Liver (tissue), 9 donors: Measurements from ENCODE around the gene PGM1. TPM values are rescaled to one million over a fixed set of nuclear protein-coding genes. Genes with fewer than 3 reads are reported as not detected.

Experiments used
- DNase-seq: peaks from one replicate; pipeline ENCODE4 v3.0.0-alpha.2; 2017; ENCODE audit warnings: low spot score
- H3K27ac ChIP-seq, 2 donors: one replicate each; pipeline ENCODE4 v1.7.0; 2013; ENCODE audit warnings: inconsistent platforms in 2 of 2, low read length in 2 of 2, control low read depth in 1 of 2, low read depth in 1 of 2, mild to moderate bottlenecking in 1 of 2
- H3K27me3 ChIP-seq, 4 donors: one replicate each; pipeline versions ENCODE4 v1.6.1 to v1.7.0; 2013; ENCODE audit warnings: low read length in 3 of 4, inconsistent platforms in 1 of 4, mild to moderate bottlenecking in 1 of 4, moderate library complexity in 1 of 4; ENCODE audit not compliant: control insufficient read depth in 4 of 4, insufficient read depth in 4 of 4
- H3K36me3 ChIP-seq, 4 donors: one replicate each; pipeline versions ENCODE4 v1.6.1 to v1.7.0; 2013; ENCODE audit warnings: low read length in 3 of 4, mild to moderate bottlenecking in 3 of 4, low read depth in 1 of 4, moderate library complexity in 1 of 4; ENCODE audit not compliant: control insufficient read depth in 4 of 4, insufficient read depth in 3 of 4
- H3K4me1 ChIP-seq, 4 donors: one replicate each; pipeline versions ENCODE4 v1.6.1 to v1.7.0; 2013; ENCODE audit warnings: low read length in 3 of 4, mild to moderate bottlenecking in 3 of 4, moderate library complexity in 1 of 4; ENCODE audit not compliant: control insufficient read depth in 4 of 4, insufficient read depth in 4 of 4
- H3K4me3 ChIP-seq, 3 donors: one replicate each; pipeline versions ENCODE4 v1.6.1 to v1.7.0; 2013; ENCODE audit warnings: low read length in 3 of 3, control low read depth in 1 of 3, low read depth in 1 of 3, mild to moderate bottlenecking in 1 of 3
- H3K9ac ChIP-seq, 2 donors: one replicate each; pipeline ENCODE4 v1.7.0; 2013; ENCODE audit warnings: low read length in 2 of 2, mild to moderate bottlenecking in 2 of 2, moderate library complexity in 2 of 2, control low read depth in 1 of 2, low read depth in 1 of 2
- H3K9me3 ChIP-seq, 4 donors: one replicate each; pipeline versions ENCODE4 v1.6.1 to v1.7.0; 2013; ENCODE audit warnings: low read length in 3 of 4; ENCODE audit not compliant: control insufficient read depth in 4 of 4
- ATF3 ChIP-seq: IDR thresholded peaks from 2 replicates; pipeline ENCODE4 v1.6.1; 2016; ENCODE audit warnings: antibody characterized with exemption
- CTCF ChIP-seq: fragments of 150-350 bp; IDR thresholded peaks from 2 replicates; pipeline ENCODE4 v1.5.1; 2017; ENCODE audit warnings: improper control_type of control experiment, low read depth, low read length; ENCODE audit not compliant: missing input control
- EGR1 ChIP-seq, 2 donors: IDR thresholded peaks; 2 replicates each; pipeline ENCODE4 v1.6.1; 2016 to 2018; ENCODE audit warnings: antibody characterized with exemption in 2 of 2, low read depth in 2 of 2
- FOXA1 ChIP-seq: IDR thresholded peaks from 2 replicates; pipeline ENCODE4 v1.6.1; 2016; ENCODE audit warnings: antibody characterized with exemption
- FOXA2 ChIP-seq: IDR thresholded peaks from 2 replicates; pipeline ENCODE4 v1.6.1; 2016; ENCODE audit warnings: antibody characterized with exemption
- GABPA ChIP-seq, 2 donors: IDR thresholded peaks in 1 of 2; conservative IDR thresholded peaks in 1 of 2; 2 replicates each; pipeline ENCODE4 v1.6.1; 2016; ENCODE audit warnings: antibody characterized with exemption in 2 of 2, mild to moderate bottlenecking in 1 of 2, moderate library complexity in 1 of 2
- HNF4A ChIP-seq, 2 donors: conservative IDR thresholded peaks; 2 replicates each; pipeline ENCODE4 v1.6.1; 2016; ENCODE audit warnings: antibody characterized with exemption in 2 of 2, mild to moderate bottlenecking in 2 of 2
- JUND ChIP-seq, 2 donors: IDR thresholded peaks; 2 replicates each; pipeline ENCODE4 v1.6.1; 2016; ENCODE audit warnings: antibody characterized with exemption in 2 of 2
- NR2F2 ChIP-seq: IDR thresholded peaks from 2 replicates; pipeline ENCODE4 v1.6.1; 2016; ENCODE audit warnings: antibody characterized with exemption
- RAD21 ChIP-seq, 2 donors: IDR thresholded peaks; 2 replicates each; pipeline ENCODE4 v1.6.1; 2016; ENCODE audit warnings: antibody characterized with exemption in 2 of 2, mild to moderate bottlenecking in 2 of 2
- RXRA ChIP-seq, 2 donors: IDR thresholded peaks; 2 replicates each; pipeline ENCODE4 v1.6.1; 2017 to 2018; ENCODE audit warnings: antibody characterized with exemption in 2 of 2, mild to moderate bottlenecking in 1 of 2
- SP1 ChIP-seq: IDR thresholded peaks from 2 replicates; pipeline ENCODE4 v1.6.1; 2018; ENCODE audit warnings: antibody characterized with exemption, mild to moderate bottlenecking
- TAF1 ChIP-seq: conservative IDR thresholded peaks from 2 replicates; pipeline ENCODE4 v1.6.1; 2016; ENCODE audit warnings: antibody characterized with exemption, mild to moderate bottlenecking
- YY1 ChIP-seq: IDR thresholded peaks from 2 replicates; pipeline ENCODE4 v1.6.1; 2016; ENCODE audit warnings: antibody characterized with exemption, mild to moderate bottlenecking
- ZBTB33 ChIP-seq: IDR thresholded peaks from 2 replicates; pipeline ENCODE4 v1.6.1; 2016; ENCODE audit warnings: antibody characterized with exemption
- WGBS: extraction: QIAGEN DNeasy Blood & Tissue Kit; methylation state at CpG from one replicate; pipeline ENCODE4 v1.1.7; 2013; 5-methylcytosine and 5-hydroxymethylcytosine counted together
- polyA plus RNA-seq, 2 donors: library from polyadenylated mRNA; stranded (reverse) in 1 of 2; unstranded in 1 of 2; fragments of 200-250 nt in 1 of 2; fragments of >200 nt in 1 of 2; fragmentation: Nextera tagmentation in 1 of 2; extraction: Ambion mirVana in 1 of 2; gene quantifications; one replicate each; pipeline versions ENCODE4 v1.2.1 to v1.2.3, GENCODE V29; 2013 to 2015
- total RNA-seq, 2 donors: library from RNA; depleted of rRNA; stranded (reverse); fragments of >200 nt; gene quantifications; one replicate each; pipeline ENCODE4 v1.2.3, GENCODE V29; 2014
- TF ChIP-seq, protein P1 (sequence below): IDR thresholded peaks from 2 replicates; pipeline ENCODE4 v1.6.1; 2016; ENCODE audit warnings: antibody characterized with exemption, mild to moderate bottlenecking
- TF ChIP-seq, protein P2 (sequence below): IDR thresholded peaks from 2 replicates; pipeline ENCODE4 v1.6.1; 2016; ENCODE audit warnings: antibody characterized with exemption
- donor health status: healthy.
- donor health status: healthy.
- donor health status: healthy.
- donor health status: healthy.
- donor health status: healthy.

PGM1 gene
- total and polyA plus RNA-seq, 4 donors: 57.3 to 224 (median 120) TPM

DNA sequence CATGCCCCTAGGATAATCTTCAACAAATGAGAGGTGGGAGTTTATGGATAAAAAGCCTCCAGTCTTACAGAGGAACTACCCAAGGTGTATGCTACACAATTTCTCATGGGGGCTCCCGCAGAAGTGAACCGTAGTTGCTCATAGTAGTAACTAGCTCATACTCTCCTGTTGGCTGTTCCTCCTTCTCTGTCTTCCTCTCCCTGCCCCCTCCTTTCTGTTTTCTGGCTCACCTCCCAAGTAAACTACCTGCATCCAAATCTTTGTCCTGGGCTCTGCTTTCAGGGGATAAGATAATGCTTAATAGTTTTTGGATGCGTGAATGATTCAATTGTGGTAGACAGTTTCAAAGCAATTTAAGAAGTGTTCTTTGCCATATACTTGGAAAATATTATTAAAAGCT lies 90.5 kb downstream of the PGM1 start:
- no peaks in the 10 kb centered on the region for H3K4me1 ChIP-seq
- TF ChIP-seq HNF4A (conservative IDR thresholded peaks at IDR 0.05) (no peak), SP1 (no peak), FOXA1 (no peak), ZBTB33 (no peak), YY1 (no peak), EGR1 (IDR thresholded peaks at IDR 0.05; ENCODE audit: low read depth in 2 of 2) (no peak), RAD21 (IDR thresholded peaks at IDR 0.05) (no peak), TAF1 (no peak), CTCF (no peak), ATF3 (no peak), FOXA2 (no peak), RXRA (IDR thresholded peaks at IDR 0.05) (no peak)
- TF ChIP-seq, protein P1, sequence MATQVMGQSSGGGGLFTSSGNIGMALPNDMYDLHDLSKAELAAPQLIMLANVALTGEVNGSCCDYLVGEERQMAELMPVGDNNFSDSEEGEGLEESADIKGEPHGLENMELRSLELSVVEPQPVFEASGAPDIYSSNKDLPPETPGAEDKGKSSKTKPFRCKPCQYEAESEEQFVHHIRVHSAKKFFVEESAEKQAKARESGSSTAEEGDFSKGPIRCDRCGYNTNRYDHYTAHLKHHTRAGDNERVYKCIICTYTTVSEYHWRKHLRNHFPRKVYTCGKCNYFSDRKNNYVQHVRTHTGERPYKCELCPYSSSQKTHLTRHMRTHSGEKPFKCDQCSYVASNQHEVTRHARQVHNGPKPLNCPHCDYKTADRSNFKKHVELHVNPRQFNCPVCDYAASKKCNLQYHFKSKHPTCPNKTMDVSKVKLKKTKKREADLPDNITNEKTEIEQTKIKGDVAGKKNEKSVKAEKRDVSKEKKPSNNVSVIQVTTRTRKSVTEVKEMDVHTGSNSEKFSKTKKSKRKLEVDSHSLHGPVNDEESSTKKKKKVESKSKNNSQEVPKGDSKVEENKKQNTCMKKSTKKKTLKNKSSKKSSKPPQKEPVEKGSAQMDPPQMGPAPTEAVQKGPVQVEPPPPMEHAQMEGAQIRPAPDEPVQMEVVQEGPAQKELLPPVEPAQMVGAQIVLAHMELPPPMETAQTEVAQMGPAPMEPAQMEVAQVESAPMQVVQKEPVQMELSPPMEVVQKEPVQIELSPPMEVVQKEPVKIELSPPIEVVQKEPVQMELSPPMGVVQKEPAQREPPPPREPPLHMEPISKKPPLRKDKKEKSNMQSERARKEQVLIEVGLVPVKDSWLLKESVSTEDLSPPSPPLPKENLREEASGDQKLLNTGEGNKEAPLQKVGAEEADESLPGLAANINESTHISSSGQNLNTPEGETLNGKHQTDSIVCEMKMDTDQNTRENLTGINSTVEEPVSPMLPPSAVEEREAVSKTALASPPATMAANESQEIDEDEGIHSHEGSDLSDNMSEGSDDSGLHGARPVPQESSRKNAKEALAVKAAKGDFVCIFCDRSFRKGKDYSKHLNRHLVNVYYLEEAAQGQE: no peak
- TF ChIP-seq, protein P2, sequence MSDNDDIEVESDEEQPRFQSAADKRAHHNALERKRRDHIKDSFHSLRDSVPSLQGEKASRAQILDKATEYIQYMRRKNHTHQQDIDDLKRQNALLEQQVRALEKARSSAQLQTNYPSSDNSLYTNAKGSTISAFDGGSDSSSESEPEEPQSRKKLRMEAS: no peak
- H3K27me3 ChIP-seq: no peaks in the 10 kb centered on the region
- WGBS: 76% methylated on average over 3 of the region's 3 CpGs
- H3K27ac ChIP-seq: no peak overlapping the region
- no peak overlapping the region for H3K9ac ChIP-seq
- DNase-seq: no peak
- H3K9me3 ChIP-seq: peaks cover 0 to 8% (median 0%) of the 10 kb centered on the region in 4 donors
- no peak overlapping the region for H3K4me3 ChIP-seq
- H3K36me3 ChIP-seq: peaks cover 0 to 3% (median 0%) of the 10 kb centered on the region in 4 donors

GRCh38 chr1:63686696-63687095 lies 93.5 kb downstream of the PGM1 start:
- Histone ChIP-seq H3K4me1 (no peaks in the 10 kb centered on the region), H3K36me3 (no peaks in the 10 kb centered on the region), H3K9me3 (no peaks in the 10 kb centered on the region), H3K27ac (no peak overlapping the region), H3K9ac (no peak overlapping the region), H3K4me3 (no peak overlapping the region), H3K27me3 (no peaks in the 10 kb centered on the region)
- no peak for DNase-seq
- WGBS: 96% methylated on average over 1 of the region's 1 CpG
- TF ChIP-seq YY1: no peak
- TF ChIP-seq HNF4A (conservative IDR thresholded peaks at IDR 0.05): no peak
- no peak for TF ChIP-seq NR2F2
- no peak for TF ChIP-seq EGR1 (IDR thresholded peaks at IDR 0.05; ENCODE audit: low read depth in 2 of 2)
- no peak for TF ChIP-seq RAD21 (IDR thresholded peaks at IDR 0.05)
- no peak for TF ChIP-seq GABPA (IDR thresholded peaks at IDR 0.05 in 1 of 2, conservative IDR thresholded peaks at IDR 0.05 in 1 of 2)
- no peak for TF ChIP-seq FOXA2
- TF ChIP-seq FOXA1: no peak
- TF ChIP-seq, protein P2: no peak
- no peak for TF ChIP-seq SP1
- TF ChIP-seq ZBTB33: no peak
- no peak for TF ChIP-seq JUND (IDR thresholded peaks at IDR 0.05)
- TF ChIP-seq, protein P1: no peak
